Adrenal gland (tissue), 5 donors: ENCODE results near the gene TIRAP.

Experiments
- CTCF ChIP-seq, 6 experiments: fragments of 450-650 bp in 4 of 6; fragments of 200-600 bp in 2 of 6; sonication (generic) in 1 of 6; IDR thresholded peaks; 1 replicate in 5 of 6; 2 replicates in 1 of 6; pipeline versions ENCODE4 v1.5.1 to v1.8.0; 2016 to 2021; ENCODE audit warnings: antibody characterized with exemption in 6 of 6, mild to moderate bottlenecking in 2 of 6, moderate library complexity in 1 of 6
- POLR2A ChIP-seq, 2 donors: fragments of 450-650 bp; IDR thresholded peaks; one replicate each; pipeline ENCODE4 v1.6.1; 2017; ENCODE audit warnings: antibody characterized with exemption in 2 of 2, mild to moderate bottlenecking in 2 of 2, moderate library complexity in 1 of 2
- donor health status: DM: no; HTN: no; CAD: no.

DNA sequence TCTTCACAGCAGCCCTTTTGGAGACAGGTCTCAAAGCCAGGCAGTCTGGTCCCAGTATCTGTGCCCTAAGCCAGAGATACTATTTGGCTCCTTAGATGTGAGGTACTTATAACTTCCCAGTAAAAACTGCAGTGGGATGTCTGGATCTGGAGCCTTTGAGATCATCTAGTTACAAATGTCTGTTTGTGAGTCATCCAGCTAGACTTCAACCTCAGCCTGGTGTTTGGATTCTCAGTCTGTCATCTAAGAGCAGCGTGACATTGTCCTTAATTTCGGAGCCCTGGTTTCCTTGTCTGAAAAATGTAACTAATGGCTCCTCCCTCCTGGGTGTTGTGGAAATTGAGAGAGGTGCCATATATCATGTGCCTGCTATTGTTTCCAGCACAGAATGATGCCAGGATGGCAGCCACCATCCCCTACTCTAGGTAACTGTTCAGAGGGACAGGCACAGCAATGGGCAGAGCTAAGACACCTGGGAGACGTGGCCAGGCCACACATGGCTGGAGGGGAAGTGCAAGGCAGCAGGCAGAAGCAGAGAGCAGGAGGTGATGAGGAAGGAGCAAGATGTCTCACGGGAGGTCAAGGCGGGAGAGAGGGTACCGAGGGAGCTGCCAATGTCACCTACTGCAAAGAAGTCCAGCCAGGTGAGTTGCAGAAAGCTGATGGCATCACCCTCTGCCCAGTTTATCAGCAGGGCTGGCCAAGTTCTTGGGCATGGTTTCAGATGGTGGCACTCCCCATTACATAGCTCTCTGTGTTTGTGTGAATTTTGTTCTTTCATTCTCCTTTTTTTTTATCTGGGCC, 52.0 kb downstream of the TIRAP start:
- TF ChIP-seq CTCF (IDR thresholded peaks at IDR 0.05) (no peak), POLR2A (IDR thresholded peaks at IDR 0.05) (no peak)
